Lower leg skin (tissue), 4 donors: ENCODE data around the gene IL17RC. TPM values are rescaled to one million over a fixed set of nuclear protein-coding genes. Genes with fewer than 3 reads are reported as not detected.

Experiments
- DNase-seq, 2 donors: peaks; one replicate each; pipeline ENCODE4 v3.0.0-alpha.2; 2019; ENCODE audit warnings: low spot score in 2 of 2
- H3K4me3 ChIP-seq: fragments of 200-600 bp; sonication (generic); 2 replicates; pipeline ENCODE4 v1.5.1; 2017; ENCODE audit warnings: mild to moderate bottlenecking, low read depth; ENCODE audit not compliant: poor library complexity, severe bottlenecking
- CTCF ChIP-seq, 3 donors: fragments of 450-650 bp; IDR thresholded peaks; one replicate each; pipeline ENCODE4 v1.5.1; 2016; ENCODE audit warnings: antibody characterized with exemption in 3 of 3, mild to moderate bottlenecking in 3 of 3, moderate library complexity in 2 of 3
- POLR2A ChIP-seq, 2 donors: fragments of 450-650 bp; IDR thresholded peaks; one replicate each; pipeline ENCODE4 v1.6.1; 2016 to 2017; ENCODE audit warnings: antibody characterized with exemption in 2 of 2, mild to moderate bottlenecking in 1 of 2, moderate library complexity in 1 of 2
- WGBS, 2 donors: methylation state at CpG; one replicate each; pipeline ENCODE4 v1.1.5; 2018; 5-methylcytosine and 5-hydroxymethylcytosine counted together
- intact Hi-C: fragments of 100-400 bp; cut with DNase I; formaldehyde crosslinking; loops from one replicate; pipeline ENCODE4 v1.15.0; 2023; ENCODE audit warnings: low total_unique reads
- total RNA-seq, 4 donors: library from RNA; depleted of rRNA; stranded (reverse); fragments of >200 nt; gene quantifications; one replicate each; pipeline ENCODE4 v1.1.0, GENCODE V29; 2016

Gene IL17RC
- total RNA-seq, 4 donors from 2014 or later: 95.5 to 155 (median 113) TPM

GRCh38 chr3:9969632-9970019, 52.7 kb downstream of the IL17RC start:
- 96% methylated on average over 4 of the region's 4 CpGs for WGBS, 2 donors

GRCh38 chr3:9970020-9970652, 53.2 kb downstream of the IL17RC start:
- WGBS, 2 donors: 62 to 66% methylated on average over 3 of the region's 3 CpGs
- DNase-seq: no peak
- intact Hi-C loops: no loop called here
- H3K4me3 ChIP-seq: no peak overlapping the region
- TF ChIP-seq POLR2A (IDR thresholded peaks at IDR 0.05) (no peak), CTCF (IDR thresholded peaks at IDR 0.05) (no peak)

More at GRCh38 chr3:9969632-9970019, 52.7 kb downstream of the IL17RC start:
- TF ChIP-seq POLR2A (IDR thresholded peaks at IDR 0.05): no peak
- TF ChIP-seq CTCF (IDR thresholded peaks at IDR 0.05): no peak
- DNase-seq: no peak
- intact Hi-C loops: no loop called here
- no peak overlapping the region for H3K4me3 ChIP-seq

DNA sequence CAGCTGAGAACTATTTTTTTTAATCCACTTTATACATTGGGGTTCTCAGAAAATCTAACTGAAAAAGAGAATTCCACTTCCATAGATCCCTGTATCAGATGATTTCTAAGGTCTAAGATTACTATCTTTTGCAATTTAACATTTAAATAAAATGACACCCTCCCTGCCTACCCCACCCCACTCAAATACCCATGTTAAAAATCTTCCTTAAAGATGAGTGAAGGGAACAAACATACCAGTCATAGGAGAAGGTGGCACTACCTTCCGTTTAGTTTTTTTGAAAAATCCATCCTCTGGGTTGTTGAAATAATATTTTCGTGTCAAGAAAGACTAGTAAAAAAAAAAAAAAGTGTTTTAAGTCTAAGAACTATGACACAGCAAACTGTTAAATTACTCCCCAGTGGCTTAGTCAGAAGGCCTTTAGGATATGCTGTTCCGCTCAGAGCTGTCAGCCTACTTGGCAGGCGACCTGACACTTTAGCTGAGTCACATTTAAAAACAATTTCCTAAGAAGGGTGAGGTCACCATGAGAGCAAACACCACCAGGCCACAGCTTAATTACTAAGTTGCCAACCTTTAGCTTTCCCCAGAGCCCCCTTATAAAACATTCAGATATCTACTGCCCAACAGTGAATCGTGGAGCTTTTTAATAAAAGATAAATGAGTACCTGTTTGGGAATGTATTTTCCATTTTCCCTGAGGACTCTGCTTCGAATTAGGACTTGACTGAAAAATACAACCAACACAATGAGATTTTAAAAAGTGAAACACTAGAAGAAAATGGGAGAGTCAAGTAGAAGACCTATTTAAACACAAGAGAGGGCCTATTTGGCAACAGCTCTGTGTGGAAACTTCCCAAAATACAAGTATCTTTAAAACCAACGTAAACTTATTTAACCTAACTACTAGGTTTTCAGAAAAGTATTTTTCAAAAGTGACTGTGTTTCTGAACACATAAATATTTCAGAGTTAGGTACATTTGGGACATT, 60.1 kb downstream of the IL17RC start:
- WGBS, 2 donors: 19 to 29% methylated on average over 7 of the region's 7 CpGs
- no peak overlapping the region for H3K4me3 ChIP-seq
- DNase-seq: peak; percentile 86 to 93
- intact Hi-C loops: no loop called here
- TF ChIP-seq POLR2A (IDR thresholded peaks at IDR 0.05): no peak
- no peak for TF ChIP-seq CTCF (IDR thresholded peaks at IDR 0.05)

DNA sequence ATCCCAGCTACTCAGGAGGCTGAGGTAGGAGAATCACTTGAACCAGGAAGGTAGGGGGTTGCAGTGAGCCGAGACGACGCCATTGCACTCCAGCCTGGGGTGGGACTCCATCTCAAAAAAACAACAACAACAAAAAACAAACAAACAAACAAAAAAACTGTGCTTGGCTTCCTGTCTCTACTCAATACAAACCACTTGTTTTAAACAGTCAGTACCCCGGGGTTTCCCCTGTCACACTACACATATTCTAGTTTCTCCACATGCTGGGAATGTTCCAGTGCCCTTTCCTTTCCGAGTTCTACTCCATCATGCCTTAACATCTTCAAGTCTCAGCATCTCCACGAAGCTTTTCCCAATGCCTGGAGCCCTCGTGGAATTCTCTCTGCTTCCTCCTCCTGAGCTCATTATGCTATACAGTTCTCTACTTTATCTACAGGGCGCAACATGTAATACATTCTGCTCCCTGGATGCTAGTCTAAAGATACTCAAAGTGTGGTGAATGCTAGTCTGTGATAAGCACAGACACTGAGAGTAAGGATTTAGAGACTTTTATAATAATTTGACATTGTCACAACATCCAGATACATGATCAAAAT, 61.9 kb downstream of the IL17RC start:
- TF ChIP-seq CTCF (IDR thresholded peaks at IDR 0.05): no peak
- TF ChIP-seq POLR2A (IDR thresholded peaks at IDR 0.05): no peak
- WGBS, 2 donors: 63 to 72% methylated on average over 8 of the region's 8 CpGs
- intact Hi-C loops: no loop called here
- H3K4me3 ChIP-seq: no peak overlapping the region
- DNase-seq: no peak

DNA sequence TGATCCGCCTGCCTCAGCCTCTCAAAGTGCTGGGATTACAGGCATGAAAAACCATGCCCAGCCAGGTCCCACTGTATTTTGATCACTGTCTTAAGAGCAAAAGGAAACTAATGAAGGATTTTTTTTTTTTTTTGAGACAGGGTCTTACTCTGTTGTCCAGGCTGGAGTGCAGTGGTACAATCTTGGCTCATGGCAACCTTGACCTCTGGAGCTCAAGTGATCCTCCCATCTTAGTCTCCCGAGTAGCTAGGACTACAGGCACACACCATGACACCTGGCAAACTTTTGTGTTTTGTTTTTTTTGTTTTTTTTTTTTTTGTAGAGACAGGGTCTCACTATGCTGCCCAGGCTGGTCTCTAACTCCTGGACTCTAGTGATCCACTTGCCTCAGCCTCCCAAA, 63.4 kb downstream of the IL17RC start:
- TF ChIP-seq CTCF (IDR thresholded peaks at IDR 0.05) (no peak), POLR2A (IDR thresholded peaks at IDR 0.05) (no peak)
- no peak overlapping the region for H3K4me3 ChIP-seq
- intact Hi-C loops: no loop called here
- DNase-seq: no peak
- 94 to 100% methylated on average over 2 of the region's 2 CpGs for WGBS, 2 donors

Other genes with a start within 250 kb of the IL17RC start
- 1 to 10 TPM in 2 of 4 donors, under 1 TPM in 2; 0.54 to 1.6 (median 1.1) TPM for gene CPNE9, start 213.3 kb upstream of the IL17RC start, total RNA-seq
- gene BRPF1, start 185.4 kb upstream of the IL17RC start, total RNA-seq: 10 to 100 TPM; 20.1 to 27.2 (median 22.5) TPM
- gene OGG1, start 167.1 kb upstream of the IL17RC start, total RNA-seq: 10 to 100 TPM in 3 of 4 donors, 1 to 10 TPM in 1; 7.9 to 27.2 (median 17.4) TPM
- gene CAMK1, start 147.2 kb upstream of the IL17RC start, total RNA-seq: 10 to 100 TPM in 1 of 4 donors, 1 to 10 TPM in 3; 3.1 to 10.1 (median 9.4) TPM
- 10 to 100 TPM; 42.1 to 53.2 (median 47.0) TPM for gene TADA3, start 124.6 kb upstream of the IL17RC start, total RNA-seq
- gene ARPC4, start 124.0 kb upstream of the IL17RC start, total RNA-seq: 100 to 1,000 TPM in 3 of 4 donors, 10 to 100 TPM in 1; 89.6 to 151 (median 107) TPM
- gene TTLL3, start 106.8 kb upstream of the IL17RC start, total RNA-seq: 10 to 100 TPM; 34.9 to 93.9 (median 54.3) TPM
- 10 to 100 TPM; 44.4 to 57.1 (median 50.7) TPM for gene RPUSD3, start 73.1 kb upstream of the IL17RC start, total RNA-seq
- 10 to 100 TPM in 2 of 4 donors, 1 to 10 TPM in 2; 2.8 to 23.7 (median 9.0) TPM for gene CIDEC, start 36.8 kb upstream of the IL17RC start, total RNA-seq
- gene JAGN1, start 26.5 kb upstream of the IL17RC start, total RNA-seq: 10 to 100 TPM; 39.2 to 70.6 (median 51.0) TPM
- 100 to 1,000 TPM in 1 of 4 donors, 10 to 100 TPM in 3; 71.1 to 117 (median 81.1) TPM for gene IL17RE, start 14.2 kb upstream of the IL17RC start, total RNA-seq
- 10 to 100 TPM; 16.1 to 58.8 (median 28.3) TPM for gene CRELD1, start 16.7 kb downstream of the IL17RC start, total RNA-seq
- gene PRRT3, start 35.3 kb downstream of the IL17RC start, total RNA-seq: 1 to 10 TPM; 3.2 to 6.4 (median 4.0) TPM
- 100 to 1,000 TPM; 101 to 108 (median 104) TPM for gene EMC3, start 69.7 kb downstream of the IL17RC start, total RNA-seq
- gene FANCD2, start 109.3 kb downstream of the IL17RC start, total RNA-seq: 1 to 10 TPM; 1.7 to 6.5 (median 3.1) TPM
- not detected for gene FANCD2OS, start 191.2 kb downstream of the IL17RC start, total RNA-seq
- gene BRK1, start 198.6 kb downstream of the IL17RC start, total RNA-seq: 100 to 1,000 TPM in 2 of 4 donors, 10 to 100 TPM in 2; 48.0 to 111 (median 78.7) TPM
- 10 to 100 TPM; 33.0 to 38.9 (median 36.4) TPM for gene VHL, start 224.7 kb downstream of the IL17RC start, total RNA-seq
- gene IRAK2, start 247.8 kb downstream of the IL17RC start, total RNA-seq: 10 to 100 TPM in 2 of 4 donors, 1 to 10 TPM in 2; 7.0 to 15.0 (median 11.4) TPM